ACHN (cell line): ENCODE data around the gene SLC48A1.
A peak's percentile ranks its signal among the peaks of the same experiment; 100 is the strongest.

Experiments used
- DNase-seq: peaks from one replicate; pipeline ENCODE4 v3.0.0-alpha.2; 2015
- in situ Hi-C: cut with HindIII; loops from 2 replicates; pipeline ENCODE4 v1.10.0; 2017; ENCODE audit warnings: low sequenced_read_pairs, low pct_ligation_motif_present, low pct_unique_long_range_greater_than_20kb

SLC48A1 gene

DNA sequence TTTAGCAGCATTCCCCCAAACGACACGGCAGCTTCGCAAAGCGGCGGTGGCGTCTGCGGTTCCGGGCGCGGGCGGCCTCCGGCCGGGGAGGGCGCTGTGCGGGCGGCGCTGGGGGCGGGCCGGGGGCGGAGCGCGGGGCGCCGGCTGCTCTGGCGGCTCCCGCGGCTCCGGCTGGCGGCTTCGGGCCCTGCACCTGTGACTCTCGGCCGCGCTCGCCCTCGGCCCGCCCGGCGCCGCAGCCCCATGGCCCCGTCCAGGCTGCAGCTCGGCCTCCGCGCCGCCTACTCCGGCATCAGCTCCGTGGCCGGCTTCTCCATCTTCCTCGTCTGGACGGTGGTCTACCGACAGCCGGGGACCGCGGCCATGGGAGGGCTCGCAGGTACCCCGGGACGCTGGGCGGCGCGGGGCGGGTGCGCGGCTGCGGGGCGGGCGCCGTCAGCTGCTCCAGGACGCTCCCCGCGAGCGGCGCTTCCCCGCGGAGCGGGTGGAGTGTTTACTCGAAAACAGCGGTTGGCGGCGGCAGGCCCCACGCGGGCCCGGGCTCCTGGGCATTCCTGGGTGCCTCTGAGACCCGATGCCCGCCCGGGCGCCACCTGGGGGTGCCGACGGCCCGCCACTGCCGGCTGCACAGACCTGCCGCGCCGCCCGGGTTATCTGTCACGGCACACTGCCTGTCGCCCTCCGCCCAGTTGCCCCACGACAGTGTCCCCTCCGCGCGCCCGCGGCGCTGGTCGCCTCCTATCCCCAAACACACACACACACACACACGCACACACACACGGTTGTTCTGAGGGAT is at the start of gene SLC48A1:
TSS of gene SLC48A1 (plus strand) at position 177 of the 796 bp plus-strand sequence. CDS start at position 244, 67 bp downstream.
- peak; percentile 81 for DNase-seq
- in situ Hi-C loops = loop anchor here (10.0 kb wide), 1 partner anchor 58 kb away; no protein-coding TSS in a partner anchor

DNA sequence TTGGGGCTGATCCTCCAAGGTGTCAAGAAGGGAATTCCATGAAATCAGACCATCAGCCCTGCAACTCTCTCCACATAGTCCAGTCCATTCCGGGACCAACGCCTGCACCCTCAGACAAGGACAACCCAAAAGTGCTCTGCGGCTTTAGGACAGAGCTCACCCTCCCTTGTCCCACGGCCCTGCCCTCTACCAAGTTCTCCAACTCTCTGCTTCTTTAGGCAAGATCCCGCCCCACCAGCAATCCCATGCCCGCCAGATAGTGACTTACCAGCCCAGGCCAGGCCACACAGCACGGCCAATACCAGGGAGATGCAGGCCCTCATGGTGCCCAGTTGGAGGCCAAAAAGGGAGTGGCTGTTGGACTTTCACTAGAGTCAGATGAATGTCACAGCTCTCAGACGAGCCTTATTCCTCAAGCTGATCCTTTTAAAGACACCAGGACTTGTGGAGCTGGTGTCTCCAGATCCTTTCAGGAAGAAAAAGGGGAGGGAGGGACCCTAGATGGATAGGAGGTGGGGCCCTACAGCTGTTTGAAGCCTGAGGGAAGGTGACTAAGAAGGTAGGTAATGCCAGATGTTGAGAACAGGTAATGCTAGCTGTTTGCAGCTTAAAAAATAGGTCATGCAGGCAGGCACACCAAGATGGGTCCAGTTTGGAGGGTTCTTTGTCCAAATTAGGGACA is 47.8 kb upstream of the SLC48A1 start, which contains the start of gene ENDOU:
TSS of gene ENDOU (minus strand) at position 400 of the 682 bp plus-strand sequence. CDS start at position 323, 77 bp downstream.
- no peak for DNase-seq
- in situ Hi-C loops = no loop called here

GRCh38 chr12:47725893-47726292 is 47.1 kb upstream of the SLC48A1 start:
- no peak for DNase-seq
- in situ Hi-C loops = no loop called here

DNA sequence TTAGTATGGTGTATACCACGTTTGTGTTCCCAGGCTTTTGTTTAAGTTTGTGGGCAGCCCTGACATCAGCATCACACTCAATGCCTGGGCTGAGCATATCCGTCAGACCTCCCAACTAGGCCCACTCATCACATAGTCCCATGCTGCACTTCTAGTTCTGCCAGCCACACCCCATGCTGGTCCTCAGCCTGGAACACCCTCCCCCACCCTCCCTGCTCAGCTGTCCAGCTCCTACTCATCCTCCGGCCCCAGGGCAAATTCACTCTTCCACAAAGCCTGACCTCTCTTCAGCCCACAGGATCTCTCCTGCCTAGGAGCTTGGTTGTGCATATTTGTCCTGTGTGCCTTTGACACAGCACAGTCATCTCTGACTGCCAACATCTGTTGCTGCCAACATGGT is 43.8 kb upstream of the SLC48A1 start:
- in situ Hi-C loops = no loop called here
- no peak for DNase-seq

DNA sequence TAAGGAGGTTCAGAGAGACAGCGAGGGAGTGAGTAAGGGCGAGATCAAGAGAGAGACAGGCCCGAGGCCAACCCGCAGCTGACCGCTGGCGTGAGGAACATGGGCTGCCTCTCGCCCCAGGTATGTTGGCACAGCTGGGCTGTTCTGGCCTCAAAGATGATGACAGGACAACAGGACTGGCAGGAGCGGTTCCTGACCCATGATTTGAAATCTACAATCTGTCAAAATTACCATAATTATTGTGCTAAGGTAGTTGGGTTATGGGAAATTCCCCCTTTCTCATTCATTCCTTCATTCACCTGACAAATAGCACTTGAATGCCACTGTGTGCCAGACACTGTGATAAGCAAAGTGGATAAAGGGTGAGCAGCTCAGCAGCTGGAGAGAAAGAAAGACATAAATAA is 42.7 kb upstream of the SLC48A1 start:
- in situ Hi-C loops = no loop called here
- DNase-seq = no peak

GRCh38 chr12:47731723-47732122 is 41.3 kb upstream of the SLC48A1 start:
- in situ Hi-C loops = no loop called here

GRCh38 chr12:47732504-47732903 is 40.5 kb upstream of the SLC48A1 start:
- DNase-seq = no peak
- in situ Hi-C loops = no loop called here

More at GRCh38 chr12:47731723-47732122, 41.3 kb upstream of the SLC48A1 start:
- DNase-seq = no peak

GRCh38 chr12:47733142-47733541 is 39.9 kb upstream of the SLC48A1 start:
- no peak for DNase-seq
- in situ Hi-C loops = no loop called here

DNA sequence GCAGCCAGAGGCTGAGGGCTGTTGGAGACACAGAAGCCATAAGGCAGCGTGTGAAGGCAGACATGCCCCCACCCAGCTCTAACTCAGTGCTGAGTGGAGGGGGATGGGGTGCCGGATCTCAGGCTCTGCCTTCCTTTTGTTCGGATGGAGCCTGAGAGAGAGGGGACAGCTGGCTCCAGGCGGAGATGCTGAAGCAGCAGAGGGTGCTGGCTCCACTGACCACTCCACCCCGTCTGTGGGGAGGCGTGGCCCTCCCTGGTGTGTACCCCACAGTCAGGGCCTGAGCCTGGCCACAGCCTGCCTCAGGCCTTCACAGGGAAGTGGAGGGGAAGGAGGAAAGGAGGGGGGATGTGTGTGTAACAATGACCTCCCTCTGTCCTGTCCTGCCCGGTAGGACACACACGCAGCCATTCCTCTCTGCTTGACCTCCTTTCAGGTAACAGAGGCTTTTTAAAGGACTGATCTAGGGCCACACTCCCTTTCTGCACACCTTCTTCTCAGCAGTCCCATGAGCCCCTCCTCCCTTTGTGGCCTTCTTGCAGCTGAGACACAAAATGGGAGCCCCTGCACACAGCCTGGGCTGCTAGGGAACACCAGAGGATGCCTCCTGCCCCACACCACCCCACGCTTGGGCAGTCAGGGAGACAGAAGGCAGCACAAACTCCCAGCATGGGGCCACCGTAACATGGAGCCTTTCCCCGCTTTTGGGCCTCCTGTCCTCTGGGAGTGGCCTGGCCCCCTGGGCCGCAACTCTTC is 38.1 kb upstream of the SLC48A1 start:
- in situ Hi-C loops = no loop called here
- no peak for DNase-seq

GRCh38 chr12:47735649-47736048 is 37.4 kb upstream of the SLC48A1 start:
- in situ Hi-C loops = no loop called here
- no peak for DNase-seq

DNA sequence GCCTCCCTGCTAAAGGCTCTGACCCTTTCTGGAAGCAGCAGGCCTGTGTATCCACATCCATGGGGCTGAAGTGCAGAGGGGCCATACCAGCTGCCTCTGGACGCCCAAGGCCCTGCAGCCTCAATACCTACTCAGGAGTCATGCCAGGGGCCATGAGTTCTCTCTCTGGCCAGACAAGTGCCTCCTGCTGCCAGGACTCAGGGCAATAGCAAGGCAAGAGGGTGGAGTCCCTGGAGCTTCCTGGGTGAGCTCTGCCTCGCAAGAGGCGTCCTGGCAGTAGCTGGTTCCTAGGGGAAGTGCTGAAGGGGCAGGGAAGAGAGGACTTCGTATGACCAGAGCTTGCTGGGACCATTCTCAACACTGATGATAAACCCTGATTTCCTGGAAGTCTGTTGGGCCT is 36.8 kb upstream of the SLC48A1 start:
- no peak for DNase-seq
- in situ Hi-C loops = no loop called here

DNA sequence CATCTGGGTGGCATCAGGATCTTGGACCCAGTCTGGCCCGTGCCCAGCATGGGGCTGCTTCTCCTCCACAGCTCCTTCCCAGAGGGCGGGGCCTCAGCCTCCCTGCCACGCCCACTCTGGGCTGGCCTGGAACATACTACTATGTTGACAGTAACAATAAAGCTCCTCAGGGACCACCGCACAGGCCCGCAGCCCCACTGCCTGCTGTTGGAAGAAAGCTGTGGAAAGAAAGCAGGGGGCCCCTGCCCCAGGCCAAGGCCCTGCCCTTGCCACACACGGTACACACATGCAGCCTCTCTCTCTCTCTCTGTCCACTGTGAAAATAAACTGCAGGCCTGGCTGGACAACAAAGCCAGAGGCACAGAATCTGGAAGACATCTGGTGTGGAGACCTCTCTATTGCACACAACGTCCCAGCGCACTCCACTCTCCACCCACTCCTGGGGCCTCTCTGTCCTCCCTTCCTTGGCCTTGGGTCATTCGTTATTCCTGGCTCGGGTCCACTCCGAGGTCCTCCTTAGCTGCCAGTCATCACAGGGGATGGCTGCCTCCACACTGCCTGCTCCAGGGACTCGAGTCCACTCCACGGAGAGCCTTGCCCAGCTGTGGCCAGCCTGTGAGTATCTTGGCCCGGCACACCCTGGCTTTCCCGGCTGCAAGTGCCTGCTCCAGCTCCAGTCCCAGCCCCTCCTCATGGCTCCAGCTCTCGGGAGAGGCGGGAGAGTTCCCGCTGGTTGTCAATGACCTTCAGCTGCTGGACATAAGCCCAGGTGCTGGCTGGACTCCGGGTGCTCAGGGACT is 36.0 kb upstream of the SLC48A1 start:
- in situ Hi-C loops = no loop called here
- no peak for DNase-seq

- in situ Hi-C loops = no loop called here
- DNase-seq = no peak
Observed at GRCh38 chr12:47737936-47738594, 35.0 kb upstream of the SLC48A1 start.

- DNase-seq = no peak
- in situ Hi-C loops = no loop called here
Observed at GRCh38 chr12:47739297-47739696, 33.7 kb upstream of the SLC48A1 start.

DNA sequence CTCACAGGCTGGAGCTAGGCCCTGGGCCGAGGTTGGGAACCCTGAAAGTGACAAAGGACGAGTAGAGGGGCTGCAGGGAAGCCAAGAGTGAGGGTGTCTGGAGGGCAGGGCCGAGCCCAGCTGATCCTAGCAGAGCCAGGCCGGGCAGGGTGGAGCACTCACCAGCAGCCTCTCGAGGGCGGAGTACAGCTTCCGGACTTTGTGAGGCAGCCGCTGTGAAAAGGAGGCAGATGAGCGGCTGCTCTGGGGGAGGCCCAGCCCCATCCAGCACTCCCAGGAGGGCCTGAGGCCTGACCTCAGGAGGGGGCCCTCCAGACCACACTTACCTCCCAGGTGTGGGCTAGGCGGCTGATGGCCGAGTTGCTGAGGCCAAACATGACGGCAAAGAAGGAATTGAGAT is 33.1 kb upstream of the SLC48A1 start:
- in situ Hi-C loops = no loop called here
- no peak for DNase-seq

DNA sequence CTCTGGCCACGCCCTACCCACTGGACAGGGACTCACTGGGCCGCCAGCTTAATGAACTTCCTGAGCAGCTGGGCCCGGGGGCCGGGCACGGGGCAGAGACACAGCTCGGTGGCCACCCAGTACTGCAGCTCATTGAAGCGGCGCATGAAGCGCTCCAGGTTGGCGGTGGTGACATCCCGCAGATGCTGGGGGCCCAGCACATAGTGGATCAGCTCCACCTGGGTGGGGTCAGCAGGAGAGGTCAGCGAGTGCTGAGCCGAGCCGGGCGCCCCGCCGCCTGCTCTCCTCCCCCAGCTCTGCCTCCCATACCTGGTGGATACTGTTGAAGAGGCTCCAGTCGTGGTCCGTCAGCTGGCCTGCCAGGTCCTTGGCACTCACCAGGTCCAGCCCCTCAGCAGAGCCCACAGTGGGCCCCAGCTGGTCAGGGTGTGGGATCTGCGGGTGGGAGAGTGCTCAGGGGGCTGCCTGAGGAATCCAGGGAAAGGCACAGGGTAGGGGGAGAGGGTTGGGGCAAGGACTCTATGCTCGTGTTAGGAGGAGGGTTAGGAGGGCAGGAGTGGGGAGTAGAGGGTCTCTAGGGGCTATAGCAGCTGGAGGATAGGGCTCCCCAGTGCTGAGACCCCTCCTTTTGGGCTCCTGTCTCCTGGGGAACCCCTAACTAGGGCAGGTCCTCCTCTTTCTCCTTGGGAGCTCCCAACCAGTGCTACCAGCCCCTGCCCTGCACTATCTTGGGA is 32.3 kb upstream of the SLC48A1 start:
- in situ Hi-C loops = no loop called here
- DNase-seq = no peak

- peak; percentile 73 for DNase-seq
- in situ Hi-C loops = no loop called here
Observed at GRCh38 chr12:47741340-47741703, 31.7 kb upstream of the SLC48A1 start.
